HepG2 (cell line): ENCODE results near the gene G6PC3. TPM values are rescaled to one million over a fixed set of nuclear protein-coding genes. Genes with fewer than 3 reads are reported as not detected.

ENCODE experiments used
- CREBL2 ChIP-seq: sonication (generic); formaldehyde crosslinking; IDR thresholded peaks from 2 replicates; pipeline ENCODE4 v1.8.1; 2023; ENCODE audit warnings: missing genetic modification reagents, mild to moderate bottlenecking, borderline replicate concordance
- GFI1 ChIP-seq: sonication (generic); formaldehyde crosslinking; IDR thresholded peaks from 2 replicates; pipeline ENCODE4 v1.5.0; 2020; ENCODE audit warnings: missing genetic modification reagents, mild to moderate bottlenecking, borderline replicate concordance
- KDM5B ChIP-seq: sonication (generic); formaldehyde crosslinking; IDR thresholded peaks from 2 replicates; pipeline ENCODE4 v1.4.0; 2020; ENCODE audit warnings: missing genetic modification reagents, mild to moderate bottlenecking, borderline replicate concordance
- MIER2 ChIP-seq: IDR thresholded peaks from 2 replicates; pipeline ENCODE4 v1.6.1; 2016; ENCODE audit warnings: missing biosample characterization, missing genetic modification reagents
- MXD1 ChIP-seq: sonication (generic); formaldehyde crosslinking; IDR thresholded peaks from 2 replicates; pipeline ENCODE4 v1.4.0; 2020; ENCODE audit warnings: mild to moderate bottlenecking, missing genetic modification reagents
- RXRA ChIP-seq: sonication (generic); formaldehyde crosslinking; IDR thresholded peaks from 2 replicates; pipeline ENCODE4 v1.5.1; 2020; ENCODE audit warnings: missing genetic modification reagents
- TFDP2 ChIP-seq: sonication (generic); formaldehyde crosslinking; IDR thresholded peaks from 2 replicates; pipeline ENCODE4 v1.4.0; 2020; ENCODE audit warnings: missing genetic modification reagents
- THAP9 ChIP-seq: sonication (generic); formaldehyde crosslinking; IDR thresholded peaks from 2 replicates; pipeline ENCODE4; 2020; ENCODE audit warnings: missing genetic modification reagents, mild to moderate bottlenecking, borderline replicate concordance
- ZBTB10 ChIP-seq: sonication (generic); formaldehyde crosslinking; IDR thresholded peaks from 2 replicates; pipeline ENCODE4 v1.4.0; 2020; ENCODE audit warnings: missing genetic modification reagents, borderline replicate concordance
- ZEB1 ChIP-seq: IDR thresholded peaks from 2 replicates; pipeline ENCODE4 v1.6.1; 2012; ENCODE audit warnings: mild to moderate bottlenecking, low read depth, inconsistent platforms; ENCODE audit not compliant: insufficient replicate concordance
- ZNF563 ChIP-seq: sonication (generic); formaldehyde crosslinking; IDR thresholded peaks from 2 replicates; pipeline ENCODE4 v1.8.0; 2022; ENCODE audit warnings: mild to moderate bottlenecking, moderate library complexity, missing genetic modification reagents
- ZNF7 ChIP-seq: IDR thresholded peaks from 2 replicates; pipeline ENCODE4 v1.6.1; 2016; ENCODE audit warnings: missing biosample characterization, missing genetic modification reagents
- ZNF749 ChIP-seq: sonication (generic); formaldehyde crosslinking; IDR thresholded peaks from 2 replicates; pipeline ENCODE4 v1.8.0; 2022; ENCODE audit warnings: mild to moderate bottlenecking, missing genetic modification reagents, moderate library complexity, borderline replicate concordance
- ZNF768 ChIP-seq: sonication (generic); formaldehyde crosslinking; IDR thresholded peaks from 2 replicates; pipeline ENCODE4 v1.4.0; 2020; ENCODE audit warnings: missing genetic modification reagents
- ZNF775 ChIP-seq: sonication (generic); formaldehyde crosslinking; IDR thresholded peaks from 2 replicates; pipeline ENCODE4 v1.4.0; 2020; ENCODE audit warnings: missing genetic modification reagents, mild to moderate bottlenecking, moderate library complexity, borderline replicate concordance
- polyA plus RNA-seq, 8 experiments: library from polyadenylated mRNA; depleted of rRNA in 3 of 8; stranded (reverse) in 7 of 8; unstranded in 1 of 8; fragments of >200 nt; fragmentation: Illumina TruSeq in 4 of 8; extraction: Trizol in 4 of 8; gene quantifications; 2 replicates each; pipeline versions ENCODE4 v1.2.1 to v1.2.3, GENCODE V29; 2011 to 2016; ENCODE audit warnings: low read depth in 4 of 8, missing spikeins in 1 of 8, mixed read lengths in 1 of 8; ENCODE audit not compliant: insufficient read depth in 1 of 8
- total RNA-seq, 5 experiments: library from RNA; depleted of rRNA; stranded (reverse); fragments of >200 nt; fragmentation: Illumina TruSeq; extraction: Trizol; gene quantifications; 2 replicates each; pipeline ENCODE4 v1.2.3, GENCODE V29; 2016; ENCODE audit warnings: low read depth in 1 of 5

The G6PC3 gene
- total and polyA plus RNA-seq, 2 of the 13 experiments (the other 11 are each of a cell fraction or from before 2014, with no cell fraction given): 38.5 to 75.8 TPM

- TF ChIP-seq THAP9 (CRISPR knock-in tag) (0 out of 2 replicates have a peak, but pooled peaks have one; percentile 18), KDM5B (CRISPR knock-in tag) (peak; percentile 4; the same call in 1 of the 2 replicates), ZEB1 (peak; percentile 35), RXRA (CRISPR knock-in tag) (0 out of 2 replicates have a peak, but pooled peaks have one; percentile 23), MXD1 (CRISPR knock-in tag) (peak; percentile 29; the same call in 1 of the 2 replicates), ZNF7 (CRISPR knock-in tag) (no peak), MIER2 (no peak), GFI1 (CRISPR knock-in tag) (0 out of 2 replicates have a peak, but pooled peaks have one; percentile 49), ZNF749 (CRISPR knock-in tag) (0 out of 2 replicates have a peak, but pooled peaks have one; percentile 30), ZNF768 (CRISPR knock-in tag) (peak; percentile 21; the same call in 1 of the 2 replicates), CREBL2 (CRISPR knock-in tag) (0 out of 2 replicates have a peak, but pooled peaks have one; percentile 69), ZNF775 (CRISPR knock-in tag) (0 out of 2 replicates have a peak, but pooled peaks have one; percentile 42), TFDP2 (CRISPR knock-in tag) (no peak), ZBTB10 (CRISPR knock-in tag) (peak; percentile 71), ZNF563 (CRISPR knock-in tag) (0 out of 2 replicates have a peak, but pooled peaks have one; percentile 60)
Observed at GRCh38 chr17:44122816-44123355, 52.4 kb downstream of the G6PC3 start (continued).
